Measurements from ENCODE around the gene MYCBP.

MYCBP gene

DNA sequence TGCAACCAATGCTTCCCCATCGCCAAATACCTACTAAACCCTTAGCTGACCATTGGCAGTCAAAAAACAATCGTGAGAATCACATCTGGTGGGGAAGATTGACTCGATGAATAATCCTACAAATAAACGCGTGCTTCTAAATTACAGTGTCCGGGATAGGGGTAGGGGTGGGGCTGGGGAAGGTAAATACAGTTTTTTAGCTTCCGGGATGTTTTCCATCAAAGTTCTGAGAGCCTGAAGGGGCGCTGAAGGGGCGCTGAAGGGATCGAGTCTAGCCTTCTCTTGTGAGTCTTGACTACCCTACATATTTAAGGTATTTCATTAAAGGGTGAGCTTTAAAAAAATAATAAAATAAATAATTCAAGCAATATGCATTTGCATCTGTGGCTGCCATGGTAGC is 54.1 kb downstream of the MYCBP start:
- DNase-seq: no peak

DNA sequence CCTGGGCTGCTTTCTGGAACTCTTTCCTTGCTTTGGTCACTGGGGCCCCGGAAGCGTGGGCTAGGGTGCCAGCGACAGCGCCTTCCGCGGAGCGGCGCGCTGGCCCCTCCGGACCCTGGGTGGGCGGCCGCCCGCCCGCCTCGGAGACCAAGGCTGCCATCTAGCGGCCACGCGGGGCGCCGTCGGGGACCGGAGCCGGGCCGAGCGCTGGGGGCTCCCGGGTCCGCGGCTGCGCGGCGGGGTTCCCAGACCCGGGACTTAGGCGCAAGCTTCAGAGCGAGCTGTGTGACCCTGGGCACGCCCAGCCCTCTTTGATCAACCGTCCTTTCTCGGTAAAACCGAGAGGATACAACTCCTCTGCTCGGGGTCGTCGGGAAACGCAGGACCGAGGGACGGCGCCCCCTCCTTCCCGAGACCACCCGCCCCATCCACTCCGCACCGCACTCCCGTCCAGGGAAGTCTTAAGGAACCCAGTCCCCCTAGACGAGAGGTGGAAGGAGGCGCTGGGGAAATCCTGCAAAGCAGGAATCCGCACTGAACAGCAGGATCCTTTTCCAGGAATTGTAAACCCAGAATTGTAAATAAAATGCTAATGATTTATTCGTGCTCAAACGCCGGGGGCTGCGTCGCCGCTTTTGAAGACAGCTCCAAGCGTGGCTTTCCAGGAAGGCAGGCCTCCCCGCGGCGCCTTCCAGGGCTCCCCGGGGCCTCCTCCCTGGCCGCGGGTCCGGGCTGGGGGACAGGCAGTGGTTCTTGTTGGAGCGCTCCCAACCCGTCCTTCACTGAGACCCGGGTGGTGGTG is 54.8 kb downstream of the MYCBP start:
- peak; percentile 49 for DNase-seq

DNA sequence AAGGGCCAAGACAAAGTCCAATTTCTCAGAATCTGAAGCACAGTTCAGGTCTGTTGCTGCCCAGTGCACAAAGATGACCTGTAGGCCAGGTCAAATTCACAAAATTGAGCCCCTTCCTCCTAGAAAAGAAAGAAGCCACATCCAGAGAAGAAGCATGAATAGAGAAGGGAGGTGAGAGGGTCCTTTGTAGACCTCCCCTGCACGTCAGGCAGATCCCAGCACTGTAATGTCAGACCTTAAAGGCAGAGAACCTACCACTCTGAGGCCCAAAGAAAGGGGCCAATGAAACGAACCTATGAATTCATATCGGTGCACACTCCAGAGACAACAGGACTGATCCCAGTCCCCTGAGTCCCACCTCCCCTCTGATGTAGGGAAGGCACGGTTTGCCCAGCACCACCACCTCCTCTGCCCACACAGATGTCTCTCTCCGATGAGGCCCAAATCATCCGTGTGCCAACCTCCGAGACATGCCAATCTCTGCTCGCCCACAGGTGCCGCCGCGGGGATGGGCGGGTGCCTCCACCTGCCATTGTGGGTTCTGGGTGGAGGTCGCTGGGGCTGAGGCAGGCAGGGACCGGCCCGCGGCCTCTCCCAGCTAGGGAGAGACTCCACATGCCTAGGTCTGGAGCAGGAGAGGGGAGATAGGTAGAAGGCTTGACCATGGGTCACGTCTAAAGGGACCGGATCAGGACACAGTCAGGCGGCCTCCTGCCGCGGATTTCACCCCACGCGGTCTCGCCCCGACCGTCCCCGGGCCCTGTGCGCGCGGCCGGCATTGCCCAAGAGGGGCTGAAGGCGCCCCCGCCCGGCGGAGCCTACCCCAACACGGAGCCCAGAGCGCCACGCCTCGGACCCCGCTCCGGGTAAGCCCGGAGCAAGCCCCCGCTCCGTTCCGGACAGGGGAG is 55.6 kb downstream of the MYCBP start:
- DNase-seq: no peak

DNA sequence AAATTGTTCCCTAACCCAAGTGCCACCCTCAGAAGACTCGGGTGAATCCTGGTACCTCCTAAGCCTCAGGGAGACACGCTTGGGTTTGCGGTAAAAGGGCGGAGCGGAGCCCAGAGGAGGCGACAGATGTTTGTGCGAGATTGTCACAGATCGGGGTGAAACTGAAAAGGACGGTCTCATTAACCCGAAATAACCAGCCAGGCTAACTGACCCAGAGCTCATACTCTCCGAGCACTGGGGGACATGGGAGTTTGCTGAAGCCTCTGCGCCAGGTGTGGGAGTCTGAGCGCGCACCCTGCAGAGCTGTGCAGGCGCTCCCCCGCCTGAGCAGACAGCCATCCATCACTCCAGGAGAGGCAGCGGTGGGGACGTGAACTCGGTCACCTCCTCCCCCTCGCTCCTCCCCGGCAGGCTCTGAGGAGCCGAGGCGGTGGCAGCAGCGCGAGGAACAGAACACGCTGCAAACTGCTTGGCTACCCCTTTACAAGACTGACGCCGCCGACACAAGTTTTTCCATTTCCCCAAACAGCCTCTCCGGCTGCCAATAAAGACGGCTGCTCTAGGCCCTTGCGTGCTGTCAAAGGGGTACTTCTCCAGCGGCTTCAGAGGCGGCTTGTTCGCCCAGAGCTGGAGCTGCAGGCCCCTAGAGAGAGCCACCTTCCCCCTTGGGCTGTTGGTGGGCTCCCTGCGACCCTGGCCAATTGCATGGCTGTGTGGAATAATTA is 57.1 kb downstream of the MYCBP start:
- DNase-seq: peak; percentile 9

DNA sequence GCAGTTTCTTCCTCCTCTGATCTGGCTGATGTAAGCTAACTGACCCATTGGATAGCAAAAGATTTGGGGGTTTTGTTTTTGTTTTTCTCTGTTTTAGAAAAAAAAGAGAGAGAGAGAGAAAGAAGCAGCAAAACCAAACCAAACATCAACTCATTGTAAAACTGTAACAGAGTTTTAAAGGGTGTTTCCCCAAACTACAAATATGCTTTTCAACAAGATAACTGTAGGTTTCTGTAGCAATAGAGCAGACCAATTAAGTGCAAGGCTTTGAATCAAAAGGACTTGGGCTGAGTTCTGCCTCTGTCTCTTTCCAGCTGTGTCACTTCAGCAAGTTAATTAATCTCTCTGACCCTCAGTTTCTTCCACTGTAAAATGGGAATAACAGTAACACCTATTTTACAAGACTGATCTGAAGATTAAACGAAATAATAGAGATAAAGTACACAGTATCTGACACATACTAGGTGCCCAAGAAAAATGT is 58.1 kb downstream of the MYCBP start:
- DNase-seq: no peak

DNA sequence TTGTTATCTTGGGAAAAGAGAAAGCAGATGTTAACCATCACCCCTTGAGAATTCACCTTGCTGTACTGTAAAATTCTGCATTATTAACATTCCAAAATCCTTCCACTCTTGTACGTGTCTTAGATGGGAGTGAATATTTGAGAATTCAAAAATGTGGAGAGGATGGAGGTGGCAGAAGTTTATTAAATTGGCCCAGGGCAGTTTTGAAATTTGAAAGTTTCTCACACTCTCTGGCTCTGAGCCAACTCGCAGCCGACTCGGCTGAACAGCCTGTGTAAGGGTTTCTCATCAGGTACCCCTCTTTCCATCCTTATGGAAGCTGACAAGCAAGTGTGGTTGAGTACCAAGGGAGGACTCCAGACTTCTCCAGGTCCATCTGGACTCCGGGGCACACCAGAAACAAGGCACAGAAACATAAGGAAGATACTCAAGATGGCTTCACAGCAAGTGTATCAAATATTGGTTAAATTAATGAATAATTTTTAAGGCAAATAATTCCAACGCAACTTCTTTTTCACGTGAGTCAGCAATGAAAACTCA is 58.6 kb downstream of the MYCBP start:
- DNase-seq: no peak

DNA sequence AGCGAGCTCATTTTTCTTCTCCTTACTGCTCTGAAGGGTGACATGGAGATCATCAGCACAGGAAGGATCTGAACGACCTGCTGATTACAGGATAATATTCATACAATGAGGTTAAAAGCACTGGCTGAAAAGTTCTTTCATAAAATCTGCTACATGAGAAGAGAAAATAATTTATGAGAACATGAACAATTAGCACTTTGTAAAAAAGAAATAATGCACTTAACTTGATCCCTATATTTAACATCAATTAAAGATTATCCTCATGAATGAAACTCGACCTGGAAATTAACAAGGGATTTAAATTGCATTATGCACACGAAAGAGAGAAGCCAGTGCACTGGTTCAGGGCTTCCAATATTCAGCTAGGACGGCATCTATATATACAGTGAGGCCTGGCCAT is 60.2 kb downstream of the MYCBP start:
- no peak for DNase-seq
